SK-N-MC (cell line): Measurements from ENCODE around the gene FARP2.

Experiments used
- EZH2 ChIP-seq: fragments of 200-600 bp; sonication (generic); IDR thresholded peaks from one replicate; pipeline ENCODE4 v1.6.1; 2017; ENCODE audit warnings: antibody characterized with exemption
- POLR2AphosphoS5 ChIP-seq: IDR thresholded peaks from 2 replicates; pipeline ENCODE4 v1.6.1; 2012; ENCODE audit warnings: mild to moderate bottlenecking, low read depth, low read length, borderline replicate concordance

- TF ChIP-seq EZH2 (no peak), POLR2AphosphoS5 (no peak)
Measured at GRCh38 chr2:241485172-241485911, 129.3 kb downstream of the FARP2 start.
